Measurements from ENCODE around the gene GTPBP1. TPM values are rescaled to one million over a fixed set of nuclear protein-coding genes. Genes with fewer than 3 reads are reported as not detected.

Gene GTPBP1
- total and polyA plus RNA-seq, 2 of the 13 experiments (the other 11 are each of a cell fraction or from before 2014, with no cell fraction given), result 22.3 to 27.0 TPM

- TF ChIP-seq ZNF142 (CRISPR knock-in tag; IDR thresholded peaks at IDR 0.05) (peak; percentile 100), ZNF788 (CRISPR knock-in tag; IDR thresholded peaks at IDR 0.05; ENCODE audit: borderline replicate concordance) (peak; percentile 75; the same call in 1 of the 2 replicates), MED13 (CRISPR knock-in tag; IDR thresholded peaks at IDR 0.05) (peak; percentile 67; the same call in 1 of the 2 replicates), KLF15 (CRISPR knock-in tag; IDR thresholded peaks at IDR 0.05; ENCODE audit: borderline replicate concordance) (peak; percentile 67; the same call in 1 of the 2 replicates), NCOA2 (CRISPR knock-in tag; IDR thresholded peaks at IDR 0.05) (peak; percentile 7; the same call in 1 of the 2 replicates), ZBTB21 (CRISPR knock-in tag; IDR thresholded peaks at IDR 0.05) (peak; percentile 99), GATAD2A (CRISPR knock-in tag; IDR thresholded peaks at IDR 0.05) (peak; percentile 64; the same call in 1 of the 2 replicates), ZC3H13 (CRISPR knock-in tag; IDR thresholded peaks at IDR 0.05) (peak; percentile 53; the same call in 1 of the 2 replicates), HDAC1 (CRISPR knock-in tag; IDR thresholded peaks at IDR 0.05) (peak; percentile 45; the same call in 1 of the 2 replicates), ZNF260 (CRISPR knock-in tag; IDR thresholded peaks at IDR 0.05; ENCODE audit: borderline replicate concordance, low read depth) (no peak), ZSCAN31 (CRISPR knock-in tag; IDR thresholded peaks at IDR 0.05; ENCODE audit: low read depth) (peak; percentile 84; the same call in 1 of the 2 replicates), TFE3 (CRISPR knock-in tag; IDR thresholded peaks at IDR 0.05) (0 out of 2 replicates have a peak, but pooled peaks have one; percentile 8), ZBTB14 (CRISPR knock-in tag; IDR thresholded peaks at IDR 0.05) (peak; percentile 94), SIN3A (IDR thresholded peaks at IDR 0.05; ENCODE audit: borderline replicate concordance, low read depth, low read length) (peak; percentile 88; the same call in 1 of the 2 replicates), SMAD3 (CRISPR knock-in tag; IDR thresholded peaks at IDR 0.05) (0 out of 2 replicates have a peak, but pooled peaks have one; percentile 46)
Measured at GRCh38 chr22:38700789-38701628, 4.7 kb upstream of the GTPBP1 start, which contains the start of gene JOSD1 (continued).
